Fibroblast of lung (primary cell): ENCODE results near the gene MEOX2.

Experiments used
- CTCF ChIP-seq, 2 donors: IDR thresholded peaks in 1 of 2; conservative IDR thresholded peaks in 1 of 2; 1 replicate in 1 of 2; 2 replicates in 1 of 2; pipeline ENCODE4 v1.5.1; 2011 to 2012; ENCODE audit warnings: low read length in 2 of 2, control low read depth in 1 of 2, inconsistent platforms in 1 of 2, low read depth in 1 of 2, mild to moderate bottlenecking in 1 of 2
- EZH2 ChIP-seq: IDR thresholded peaks from 2 replicates; pipeline ENCODE4 v1.5.1; 2012; ENCODE audit warnings: low read length, control low read depth, mild to moderate bottlenecking; ENCODE audit errors: missing control alignments

DNA sequence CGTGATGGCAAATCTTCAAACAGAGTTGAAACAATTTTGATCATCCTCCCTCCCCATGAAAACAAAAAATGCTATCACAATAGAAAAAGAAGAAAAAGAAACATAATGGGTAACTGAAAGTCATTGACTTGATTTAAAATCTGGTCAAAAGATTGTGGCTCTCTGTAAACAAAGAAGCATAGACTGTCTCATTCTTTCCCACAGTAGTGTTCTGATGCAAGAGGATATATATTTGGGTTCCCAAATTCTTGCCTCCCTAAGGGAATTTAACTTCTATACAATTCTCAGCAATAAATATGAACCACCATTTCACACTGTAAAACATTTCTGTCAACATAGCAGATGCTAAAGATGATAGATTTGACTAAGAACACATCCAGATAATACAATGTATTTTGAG lies 32.8 kb upstream of the MEOX2 start:
- TF ChIP-seq CTCF (conservative IDR thresholded peaks at IDR 0.05 in 1 of 2, IDR thresholded peaks at IDR 0.05 in 1 of 2; ENCODE audit: low read depth in 1 of 2, low read length in 2 of 2), result no peak
- TF ChIP-seq EZH2, result no peak
